B cell (primary cell): ENCODE data around the gene MRPS27.

Experiments
- CTCF ChIP-seq: fragments of 200-600 bp; IDR thresholded peaks from one replicate; pipeline ENCODE4 v1.8.0; 2022; ENCODE audit warnings: antibody characterized with exemption, mild to moderate bottlenecking
- EZH2 ChIP-seq: IDR thresholded peaks from 2 replicates; pipeline ENCODE4 v1.6.1; 2012; ENCODE audit warnings: borderline replicate concordance, low read depth, mild to moderate bottlenecking, moderate library complexity, low read length; ENCODE audit not compliant: insufficient read depth, poor library complexity, severe bottlenecking

GRCh38 chr5:72171667-72172066, 148.4 kb downstream of the MRPS27 start:
- TF ChIP-seq CTCF, result no peak
- TF ChIP-seq EZH2, result no peak
